ENCODE measurements around the gene SAMM50.

SAMM50 gene

DNA sequence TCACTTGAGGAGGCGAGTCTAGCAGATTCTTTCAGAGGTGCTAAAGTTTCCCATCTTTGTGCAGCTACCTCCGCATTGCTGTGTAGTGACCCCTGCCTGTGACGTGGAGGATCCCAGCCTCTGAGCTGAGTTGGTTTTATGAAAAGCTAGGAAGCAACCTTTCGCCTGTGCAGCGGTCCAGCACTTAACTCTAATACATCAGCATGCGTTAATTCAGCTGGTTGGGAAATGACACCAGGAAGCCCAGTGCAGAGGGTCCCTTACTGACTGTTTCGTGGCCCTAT, 8.9 kb upstream of the SAMM50 start:
- no peak for DNase-seq

- DNase-seq, result no peak
Measured at GRCh38 chr22:43948836-43949406, 6.3 kb upstream of the SAMM50 start.

DNA sequence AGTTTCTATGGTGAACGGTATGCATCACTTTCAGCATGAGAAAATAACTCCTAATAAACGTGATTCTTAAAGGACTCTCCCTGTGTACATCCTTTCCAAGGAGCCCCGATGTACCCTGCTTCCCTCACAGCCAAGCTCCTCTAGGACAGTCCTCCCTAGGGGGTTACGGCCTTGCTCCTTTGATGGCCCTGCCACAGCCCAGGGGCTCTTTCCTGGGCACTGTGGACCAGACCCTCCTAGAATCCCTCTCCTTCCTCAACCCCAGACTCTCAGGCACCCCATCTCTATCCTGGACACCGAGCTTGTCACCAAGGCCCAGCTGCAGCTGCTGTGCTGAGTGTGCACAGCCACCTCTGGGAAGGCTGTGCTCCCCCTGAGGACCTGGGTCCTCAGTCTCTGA, 3.9 kb upstream of the SAMM50 start:
- DNase-seq, result no peak

DNA sequence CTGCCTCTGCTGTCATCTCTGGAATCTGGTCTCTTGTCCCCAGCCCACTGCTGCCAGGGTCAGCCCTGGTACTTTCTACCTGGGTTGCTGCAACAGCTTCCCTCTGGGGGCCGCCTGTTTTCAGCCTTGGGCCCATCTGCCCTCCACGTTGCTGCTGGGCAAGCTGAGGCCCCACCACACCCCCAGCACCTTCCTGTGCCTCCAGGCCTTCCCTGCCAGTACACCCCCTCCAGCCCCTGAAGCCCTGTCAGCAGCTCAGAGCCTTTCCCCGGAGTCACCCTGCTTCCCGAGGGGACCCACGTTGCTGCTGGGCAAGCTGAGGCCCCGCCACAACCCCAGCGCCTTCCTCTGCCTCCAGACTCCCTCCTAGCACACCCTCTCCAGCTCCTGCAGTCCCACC, 3.3 kb upstream of the SAMM50 start:
- no peak for DNase-seq

GRCh38 chr22:43953988-43954785, 1.1 kb upstream of the SAMM50 start:
- no peak for DNase-seq

DNA sequence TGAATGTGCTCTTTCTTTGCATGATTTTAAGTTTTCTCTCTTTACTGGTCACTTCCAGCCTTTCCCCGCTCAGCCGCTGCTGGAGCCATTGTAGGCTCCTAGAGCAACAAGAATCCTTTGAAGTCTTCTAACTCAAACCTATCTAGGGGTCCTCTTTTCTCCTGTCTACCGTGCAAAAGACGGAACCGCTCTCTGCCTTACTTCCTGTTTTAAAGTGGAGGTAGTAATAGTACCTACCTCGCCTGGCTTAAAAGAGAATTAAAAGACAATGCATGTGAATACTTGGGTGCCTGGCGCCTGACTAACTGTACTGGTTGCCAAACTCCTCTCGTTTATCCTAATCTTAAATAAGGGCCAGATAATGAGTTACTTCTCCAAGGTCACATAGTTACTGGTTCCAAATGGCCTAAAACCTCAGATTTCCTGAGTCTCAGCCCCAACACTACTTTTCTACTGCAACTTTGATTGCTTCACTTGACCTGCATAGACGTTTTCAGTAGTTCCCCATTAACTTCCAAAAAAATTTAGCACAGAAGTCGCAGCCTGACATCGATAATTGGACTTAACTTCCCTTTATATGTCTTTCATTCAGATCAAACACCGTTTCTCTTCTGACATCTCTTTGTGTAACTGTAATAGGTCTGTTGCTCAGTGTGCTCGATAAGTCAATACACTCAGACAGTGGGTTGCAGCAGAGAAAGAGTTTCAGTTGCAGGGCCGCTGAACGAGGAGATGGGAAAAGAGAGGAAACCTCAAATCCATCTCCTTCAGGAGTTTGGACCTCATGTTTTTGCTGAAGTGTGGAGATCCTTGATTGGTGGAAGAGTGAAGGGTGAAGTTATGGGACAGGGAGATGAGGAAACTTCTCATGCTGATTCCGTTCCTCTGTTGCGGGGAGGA, 891 bp downstream of the SAMM50 start:
- no peak for DNase-seq

DNA sequence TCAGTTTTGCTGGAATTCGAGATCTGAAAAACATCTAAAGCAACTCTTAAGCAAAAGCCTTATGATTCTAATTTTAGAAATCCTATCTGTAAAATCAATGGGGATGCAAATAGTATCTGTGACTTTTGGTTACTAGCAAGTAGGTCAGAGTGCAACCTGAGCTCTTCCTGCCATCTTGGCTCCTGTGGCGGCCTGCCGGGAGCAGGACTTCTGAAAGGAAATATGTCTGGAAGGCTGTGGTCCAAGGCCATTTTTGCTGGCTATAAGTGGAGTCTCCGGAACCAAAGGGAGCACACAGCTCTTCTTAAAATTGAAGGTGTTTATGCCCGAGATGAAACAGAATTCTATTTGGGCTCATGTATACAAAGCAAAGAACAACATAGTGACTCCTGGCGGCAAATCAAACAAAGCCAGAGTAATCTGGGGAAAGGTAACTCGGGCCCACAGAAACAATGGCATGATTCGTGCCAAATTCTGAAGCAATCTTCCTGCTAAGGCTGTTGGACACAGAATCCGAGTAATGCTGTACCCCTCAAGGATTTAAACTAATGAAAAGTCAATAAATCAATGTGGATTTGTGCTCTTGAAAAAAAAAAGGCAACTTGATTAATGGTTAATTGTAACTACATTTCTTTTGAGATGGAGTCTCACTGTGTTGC, 1.7 kb downstream of the SAMM50 start:
- DNase-seq, result no peak

DNA sequence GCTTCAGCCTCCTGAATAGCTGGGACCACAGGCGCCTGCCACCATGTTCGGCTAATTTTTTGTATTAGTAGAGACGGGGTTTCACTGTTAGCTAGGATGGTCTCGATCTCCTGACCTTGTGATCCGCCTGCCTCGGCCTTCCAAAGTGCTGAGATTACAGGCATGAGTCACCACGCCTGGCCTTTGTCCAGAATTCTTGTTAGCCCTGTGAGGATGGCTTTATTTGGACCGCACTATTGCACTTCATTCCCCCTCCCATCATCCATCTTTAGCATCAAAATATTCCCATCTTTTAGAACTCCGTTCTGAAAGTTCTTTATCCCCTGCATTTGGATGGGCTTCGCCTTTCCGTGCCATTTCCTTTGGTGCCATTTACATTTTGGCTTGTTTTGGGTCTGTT, 2.6 kb downstream of the SAMM50 start:
- DNase-seq, result no peak

DNA sequence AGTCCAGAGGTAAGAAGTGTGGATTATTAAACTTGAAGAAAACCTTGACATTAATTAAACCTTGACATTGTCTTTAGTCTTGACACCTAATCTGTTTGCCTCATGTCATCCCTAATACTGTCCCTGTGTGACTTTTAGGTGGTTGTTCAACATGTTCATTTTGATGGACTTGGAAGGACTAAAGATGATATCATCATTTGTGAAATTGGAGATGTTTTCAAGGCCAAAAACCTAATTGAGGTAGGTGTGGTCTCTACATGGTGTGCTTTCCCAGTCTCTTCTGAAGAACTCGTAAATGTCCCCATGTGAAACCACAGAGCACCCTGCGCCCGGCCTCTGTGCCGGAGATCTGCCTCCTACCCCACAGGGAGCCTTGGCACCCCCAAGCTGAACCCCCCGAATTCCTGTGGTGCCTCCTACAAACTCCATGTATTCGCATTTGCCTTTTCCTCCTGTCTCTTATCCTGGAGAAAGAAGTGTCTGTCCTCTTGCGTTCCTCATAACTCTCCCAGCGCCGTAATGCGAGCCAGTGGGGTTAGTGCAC, 9.1 kb downstream of the SAMM50 start:
- no peak for DNase-seq

DNA sequence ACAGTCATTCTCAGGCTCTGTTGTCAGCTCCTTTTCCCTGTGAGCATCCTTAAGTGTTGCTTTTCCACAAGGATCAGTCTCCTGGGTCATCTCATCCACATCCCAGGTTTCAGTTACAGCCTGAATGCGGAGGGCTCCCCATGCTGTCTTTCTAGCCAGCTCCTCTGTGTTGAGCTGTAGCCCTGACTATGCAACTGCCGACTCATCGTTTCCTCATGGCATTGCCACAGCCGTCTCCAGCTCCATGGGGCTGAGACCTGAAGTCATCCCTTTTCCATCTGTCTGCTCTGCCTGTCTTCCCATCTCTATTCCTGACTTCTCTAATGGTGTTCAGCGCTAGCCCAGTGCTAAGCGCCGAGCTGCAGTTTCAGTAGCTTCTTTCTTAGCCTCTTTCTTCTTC, 11.8 kb downstream of the SAMM50 start:
- DNase-seq, result no peak

DNA sequence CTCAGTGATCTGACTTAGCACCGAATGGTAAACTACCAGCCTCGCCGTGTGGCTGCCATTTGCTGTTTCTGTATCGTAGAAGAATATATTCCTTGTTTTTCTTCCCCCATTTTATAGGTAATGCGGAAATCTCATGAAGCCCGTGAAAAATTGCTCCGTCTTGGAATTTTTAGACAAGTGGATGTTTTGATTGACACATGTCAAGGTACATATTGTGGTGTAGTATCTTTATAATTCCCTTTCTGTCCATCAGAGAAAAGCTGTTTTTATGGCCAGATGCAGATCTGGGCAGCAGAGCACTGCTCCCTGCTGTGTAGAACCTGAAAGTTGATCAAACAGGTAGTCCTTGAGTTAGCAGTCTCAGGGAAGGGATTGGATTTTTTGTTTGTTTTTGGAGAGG, 13.4 kb downstream of the SAMM50 start:
- no peak for DNase-seq

DNA sequence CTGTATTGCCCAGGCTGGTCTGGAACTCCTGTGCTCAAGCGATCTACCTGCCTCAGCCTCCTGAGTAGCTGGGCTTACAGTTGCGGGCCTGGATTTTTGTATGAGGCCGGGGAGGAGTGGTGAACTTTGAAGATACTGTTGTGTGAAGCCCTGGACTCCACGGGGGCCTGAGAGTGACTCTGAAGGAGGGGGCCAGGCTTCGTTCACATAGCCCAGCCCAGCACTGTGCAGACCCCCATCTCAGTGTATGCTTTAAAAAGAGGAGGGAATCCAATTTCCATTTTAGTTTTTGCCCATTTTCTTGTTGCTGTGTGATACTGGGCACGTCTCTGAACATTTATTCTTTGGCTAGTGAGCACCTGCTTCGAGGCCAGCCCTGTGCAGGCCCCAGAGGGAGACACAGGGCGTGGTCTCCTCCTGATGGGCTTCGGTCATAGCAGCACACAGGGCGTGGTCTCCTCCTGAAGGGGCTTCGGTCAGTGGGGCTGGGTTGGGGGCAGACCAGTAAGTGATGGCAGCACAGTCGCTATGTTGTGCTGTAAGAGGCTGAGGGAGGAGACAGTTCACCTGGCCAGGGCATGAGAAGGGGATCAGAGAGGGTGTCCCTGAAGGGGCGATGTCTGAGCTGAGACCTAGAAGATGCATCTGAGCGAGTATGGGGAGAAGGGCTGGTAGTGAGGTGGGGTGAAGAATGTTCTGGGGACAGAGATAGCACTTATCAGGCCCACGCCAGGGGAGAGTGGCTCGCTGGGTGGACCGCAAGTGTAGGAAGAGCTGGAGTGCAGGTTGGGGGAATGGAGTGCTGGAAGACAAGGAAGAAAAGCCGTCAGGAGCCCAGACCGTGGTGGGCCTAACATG, 14.0 kb downstream of the SAMM50 start:
- DNase-seq, result no peak

- no peak for DNase-seq
Measured at GRCh38 chr22:43969989-43970755, 14.9 kb downstream of the SAMM50 start.

- no peak for DNase-seq
Measured at GRCh38 chr22:43971112-43971511, 15.9 kb downstream of the SAMM50 start.

DNA sequence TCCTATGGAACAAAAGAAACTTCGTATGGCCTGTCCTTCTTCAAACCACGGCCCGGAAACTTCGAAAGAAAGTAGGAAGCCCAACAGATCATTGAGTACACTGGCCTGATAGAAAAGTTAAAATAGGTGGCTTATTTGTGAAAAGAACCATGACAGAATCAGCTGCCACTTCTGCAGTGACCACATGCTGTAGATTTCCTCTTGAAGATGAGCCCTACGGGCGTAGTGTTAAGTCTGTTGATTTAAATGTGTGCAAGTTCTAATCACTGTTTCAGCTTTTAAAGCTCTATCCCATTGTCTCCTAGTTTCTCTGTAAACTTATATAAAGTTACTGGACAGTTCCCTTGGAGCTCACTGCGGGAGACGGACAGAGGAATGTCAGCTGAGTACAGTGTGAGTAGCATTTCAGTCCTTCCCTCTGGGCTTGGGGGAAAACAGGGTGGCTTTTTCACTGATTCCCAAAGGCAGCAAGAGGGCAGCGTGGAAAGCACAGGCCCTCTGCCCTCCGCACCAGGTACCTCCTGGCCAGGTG, 17.8 kb downstream of the SAMM50 start:
- no peak for DNase-seq

GRCh38 chr22:43974028-43974545, 18.8 kb downstream of the SAMM50 start:
- DNase-seq, result no peak

GRCh38 chr22:43975041-43975440, 19.8 kb downstream of the SAMM50 start:
- DNase-seq, result no peak

GRCh38 chr22:43976861-43977795, 21.9 kb downstream of the SAMM50 start:
- DNase-seq, result no peak

DNA sequence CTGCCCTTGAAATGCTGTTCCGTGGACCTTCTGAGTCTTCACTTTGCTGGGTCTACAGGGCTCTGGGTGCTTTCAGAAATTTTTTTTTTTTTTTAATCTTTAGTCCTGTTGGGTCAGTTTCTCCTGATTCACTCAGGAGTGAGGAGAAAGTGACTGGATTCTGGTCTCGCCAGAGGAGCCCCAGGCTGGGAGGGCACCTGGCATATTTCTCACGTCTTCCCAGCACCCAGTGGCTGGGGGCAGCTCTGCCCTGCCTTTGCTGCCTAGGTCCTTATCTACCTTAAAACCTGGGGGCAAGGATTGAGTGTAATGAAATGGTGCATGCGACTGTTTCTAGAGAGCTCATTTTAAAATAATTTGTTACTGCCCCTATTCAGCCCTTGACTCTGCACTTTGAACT, 23.3 kb downstream of the SAMM50 start:
- no peak for DNase-seq

DNA sequence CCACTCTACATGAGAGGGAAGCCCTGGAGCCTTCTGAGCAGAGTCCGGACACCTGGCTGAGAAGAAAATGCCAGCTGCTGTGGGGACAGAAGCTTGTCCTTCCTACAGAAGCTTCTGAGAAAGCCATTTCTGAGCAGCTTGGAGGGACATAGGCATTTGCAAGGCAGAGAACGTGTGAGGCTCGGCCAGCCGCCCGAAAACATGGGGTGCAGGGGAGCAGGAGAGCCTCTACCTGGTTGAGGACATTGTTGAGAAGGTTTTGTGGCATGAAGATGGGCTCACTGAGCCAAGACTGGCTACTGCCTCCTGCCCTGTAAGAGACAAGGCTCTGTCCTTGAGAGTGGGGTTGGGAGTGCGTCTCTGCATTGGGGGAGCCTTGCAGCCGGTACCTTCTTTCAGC, 25.3 kb downstream of the SAMM50 start:
- no peak for DNase-seq

Data from left hindlimb (tissue), 1 donor.